HUDEP-2 (cell line): ENCODE measurements around the gene FAM161B.
"Not testable (repeated sequence)": the region's sequence is repeated elsewhere in the genome, so short reads cannot be mapped to it uniquely, and the experiment has no call there.

Source experiments
- DNase-seq, 76 experiments: peaks; one replicate each; lab custom pipeline; 2025; ENCODE audit not compliant: unreplicated experiment in 76 of 76; lab: John Stamatoyannopoulos, UW

The FAM161B gene

GRCh38 chr14:73944432-73945158 is 5.3 kb downstream of the FAM161B start:
- DNase-seq, result no peak

GRCh38 chr14:73943083-73943482 is 6.8 kb downstream of the FAM161B start:
- no peak for DNase-seq

GRCh38 chr14:73942180-73942579 is 7.7 kb downstream of the FAM161B start:
- no peak for DNase-seq

- DNase-seq, result no peak
Observed at GRCh38 chr14:73937012-73937411, 12.9 kb downstream of the FAM161B start.

GRCh38 chr14:73936548-73936947 is 13.3 kb downstream of the FAM161B start:
- no peak for DNase-seq

- peak in 2 of 76 experiments; percentile 12 to 13 for DNase-seq
Observed at GRCh38 chr14:73935666-73936065, 14.2 kb downstream of the FAM161B start.

- no peak for DNase-seq
Observed at GRCh38 chr14:73924337-73924736, 25.6 kb downstream of the FAM161B start.

- not testable (repeated sequence) for DNase-seq
Observed at GRCh38 chr14:73919457-73919856, 30.4 kb downstream of the FAM161B start.

GRCh38 chr14:73916324-73916723 is 33.6 kb downstream of the FAM161B start:
- DNase-seq, result no peak

- DNase-seq, result no peak
Observed at GRCh38 chr14:73913256-73913655, 36.6 kb downstream of the FAM161B start.

GRCh38 chr14:73909681-73910080 is 40.2 kb downstream of the FAM161B start:
- DNase-seq, result no peak

GRCh38 chr14:73903028-73903427 is 46.9 kb downstream of the FAM161B start:
- no peak for DNase-seq

- no peak for DNase-seq
Observed at GRCh38 chr14:73896521-73896920, 53.4 kb downstream of the FAM161B start.

GRCh38 chr14:73895939-73896338 is 54.0 kb downstream of the FAM161B start:
- DNase-seq, result no peak

- not testable (repeated sequence) for DNase-seq
Observed at GRCh38 chr14:73894180-73894687, 55.7 kb downstream of the FAM161B start.

- no peak for DNase-seq
Observed at GRCh38 chr14:73889376-73889775, 60.5 kb downstream of the FAM161B start.

- DNase-seq, result no peak
Observed at GRCh38 chr14:73888971-73889370, 60.9 kb downstream of the FAM161B start.

- DNase-seq, result no peak
Observed at GRCh38 chr14:73888460-73888725, 61.5 kb downstream of the FAM161B start.

GRCh38 chr14:73887694-73888459 is 62.0 kb downstream of the FAM161B start:
- DNase-seq, result no peak

- DNase-seq, result peak in 1 of 76 experiments; percentile 33
Observed at GRCh38 chr14:73887318-73887616, 62.6 kb downstream of the FAM161B start.

- peak; percentile 42 to 96 (median 92) for DNase-seq
Observed at GRCh38 chr14:73886449-73887317, 63.2 kb downstream of the FAM161B start, which contains the start of gene ZNF410. TSS of gene ZNF410 (plus strand) at chr14:73886859. CDS start at chr14:73892176, 5,317 bp downstream.
